HepG2 (cell line): Measurements from ENCODE around the gene TPX2. TPM values are rescaled to one million over a fixed set of nuclear protein-coding genes. Genes with fewer than 3 reads are reported as not detected.

ENCODE experiments used
- ASH2L ChIP-seq: fragments of 300-600, 200-600 bp; sonication (generic); IDR thresholded peaks from 2 replicates; pipeline ENCODE4 v1.7.0; 2017; ENCODE audit warnings: low read depth, mild to moderate bottlenecking, moderate library complexity, mixed read lengths, low read length; ENCODE audit not compliant: insufficient read length
- BHLHE40 ChIP-seq: IDR thresholded peaks from 2 replicates; pipeline ENCODE4 v1.6.1; 2011; ENCODE audit warnings: low read length, improper control_type of control experiment
- CEBPG ChIP-seq: IDR thresholded peaks from 2 replicates; pipeline ENCODE4 v1.6.1; 2016
- EHMT2 ChIP-seq: fragments of 200-600 bp; sonication (generic); IDR thresholded peaks from 2 replicates; pipeline ENCODE4 v1.7.0; 2017; ENCODE audit warnings: antibody characterized with exemption, low read depth, low read length, borderline replicate concordance
- EP300 ChIP-seq, 3 experiments: sonication (generic) in 1 of 3; formaldehyde crosslinking in 1 of 3; IDR thresholded peaks; 2 replicates each; pipeline versions ENCODE4 v1.5.1 to v1.6.1; 2011 to 2020; ENCODE audit warnings: low read depth in 2 of 3, low read length in 2 of 3, borderline replicate concordance in 1 of 3, improper control_type of control experiment in 1 of 3, mild to moderate bottlenecking in 1 of 3, missing genetic modification reagents in 1 of 3, moderate library complexity in 1 of 3
- KAT8 ChIP-seq: IDR thresholded peaks from 2 replicates; pipeline ENCODE4 v1.6.1; 2016; ENCODE audit warnings: missing genetic modification reagents, missing compliant biosample characterization
- KDM2A ChIP-seq: sonication (generic); formaldehyde crosslinking; IDR thresholded peaks from 2 replicates; pipeline ENCODE4 v1.4.0; 2020; ENCODE audit warnings: low read depth, missing genetic modification reagents, borderline replicate concordance
- MED1 ChIP-seq: sonication (generic); formaldehyde crosslinking; IDR thresholded peaks from 2 replicates; pipeline ENCODE4 v1.4.0; 2020; ENCODE audit warnings: missing genetic modification reagents
- MTA1 ChIP-seq: sonication (generic); formaldehyde crosslinking; IDR thresholded peaks from 2 replicates; pipeline ENCODE4 v1.4.0; 2020; ENCODE audit warnings: missing genetic modification reagents, mild to moderate bottlenecking, borderline replicate concordance
- NCOR1 ChIP-seq: fragments of 200-600 bp; sonication (generic); IDR thresholded peaks from 2 replicates; pipeline ENCODE4 v1.7.0; 2017; ENCODE audit warnings: antibody characterized with exemption, low read length, borderline replicate concordance
- RFX1 ChIP-seq: fragments of 450-650 bp; IDR thresholded peaks from 2 replicates; pipeline ENCODE4 v1.6.1; 2017
- ZFP36L1 ChIP-seq: sonication (generic); formaldehyde crosslinking; IDR thresholded peaks from 2 replicates; pipeline ENCODE4 v1.8.0; 2022; ENCODE audit warnings: mild to moderate bottlenecking, missing genetic modification reagents, moderate library complexity
- ZFP36L2 ChIP-seq: sonication (generic); formaldehyde crosslinking; IDR thresholded peaks from 2 replicates; pipeline ENCODE4 v1.4.0; 2020; ENCODE audit warnings: missing genetic modification reagents
- ZNF44 ChIP-seq: sonication (generic); formaldehyde crosslinking; IDR thresholded peaks from 2 replicates; pipeline ENCODE4 v1.5.1; 2020; ENCODE audit warnings: mild to moderate bottlenecking, missing genetic modification reagents
- ZNF644 ChIP-seq: IDR thresholded peaks from 2 replicates; pipeline ENCODE4 v1.6.1; 2016; ENCODE audit warnings: low read depth
- ZNF891 ChIP-seq: sonication (generic); formaldehyde crosslinking; IDR thresholded peaks from 2 replicates; pipeline ENCODE4 v1.5.0; 2020; ENCODE audit warnings: mild to moderate bottlenecking, missing genetic modification reagents
- polyA plus RNA-seq, 8 experiments: library from polyadenylated mRNA; depleted of rRNA in 3 of 8; stranded (reverse) in 7 of 8; unstranded in 1 of 8; fragments of >200 nt; fragmentation: Illumina TruSeq in 4 of 8; extraction: Trizol in 4 of 8; gene quantifications; 2 replicates each; pipeline versions ENCODE4 v1.2.1 to v1.2.3, GENCODE V29; 2011 to 2016; ENCODE audit warnings: low read depth in 4 of 8, missing spikeins in 1 of 8, mixed read lengths in 1 of 8; ENCODE audit not compliant: insufficient read depth in 1 of 8
- total RNA-seq, 5 experiments: library from RNA; depleted of rRNA; stranded (reverse); fragments of >200 nt; fragmentation: Illumina TruSeq; extraction: Trizol; gene quantifications; 2 replicates each; pipeline ENCODE4 v1.2.3, GENCODE V29; 2016; ENCODE audit warnings: low read depth in 1 of 5
- TF ChIP-seq, protein P1 (sequence below): sonication (generic); formaldehyde crosslinking; IDR thresholded peaks from 2 replicates; pipeline ENCODE4 v1.4.0; 2020; ENCODE audit warnings: missing genetic modification reagents
- TF ChIP-seq, protein P2 (sequence below): sonication (generic); formaldehyde crosslinking; IDR thresholded peaks from 2 replicates; pipeline ENCODE4 v1.8.0; 2022; ENCODE audit warnings: mild to moderate bottlenecking, missing genetic modification reagents
- TF ChIP-seq, protein P3 (sequence below): sonication (generic); formaldehyde crosslinking; IDR thresholded peaks from 2 replicates; pipeline ENCODE4 v1.4.0; 2020; ENCODE audit warnings: missing genetic modification reagents
- TF ChIP-seq, protein P4 (sequence below): sonication (generic); formaldehyde crosslinking; IDR thresholded peaks from 2 replicates; pipeline ENCODE4 v1.4.0; 2020; ENCODE audit warnings: missing genetic modification reagents
- TF ChIP-seq, protein P5 (sequence below): sonication (generic); formaldehyde crosslinking; IDR thresholded peaks from 2 replicates; pipeline ENCODE4 v1.5.0; 2020; ENCODE audit warnings: mild to moderate bottlenecking, missing genetic modification reagents, moderate library complexity
- TF ChIP-seq, protein P6 (sequence below): sonication (generic); formaldehyde crosslinking; IDR thresholded peaks from 2 replicates; pipeline ENCODE4 v1.4.0; 2020; ENCODE audit warnings: missing genetic modification reagents

Gene TPX2
- total and polyA plus RNA-seq, 2 of the 13 experiments (the other 11 are each of a cell fraction or from before 2014, with no cell fraction given) = 34.3 to 124 TPM

DNA sequence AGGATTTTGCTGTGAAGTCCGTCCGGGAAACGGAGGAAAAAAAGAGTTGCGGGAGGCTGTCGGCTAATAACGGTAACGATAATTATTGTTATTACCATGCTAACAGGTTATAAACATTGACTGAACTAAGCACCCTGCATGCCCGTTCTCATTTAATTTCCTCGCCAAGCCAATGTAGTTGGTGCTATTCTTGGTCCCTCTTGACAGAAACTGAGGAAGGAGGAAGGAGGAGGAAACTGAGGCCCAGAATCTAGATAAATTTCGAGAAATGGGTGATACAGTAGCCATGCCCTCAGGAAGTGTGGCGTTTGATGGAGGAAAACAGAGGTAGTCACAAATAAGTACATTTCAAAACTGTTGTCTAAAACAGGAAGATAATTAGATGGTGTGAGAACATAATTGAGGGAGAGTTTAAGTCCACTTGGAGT, 474 bp downstream of the TPX2 start (continued):
- TF ChIP-seq, protein P1, sequence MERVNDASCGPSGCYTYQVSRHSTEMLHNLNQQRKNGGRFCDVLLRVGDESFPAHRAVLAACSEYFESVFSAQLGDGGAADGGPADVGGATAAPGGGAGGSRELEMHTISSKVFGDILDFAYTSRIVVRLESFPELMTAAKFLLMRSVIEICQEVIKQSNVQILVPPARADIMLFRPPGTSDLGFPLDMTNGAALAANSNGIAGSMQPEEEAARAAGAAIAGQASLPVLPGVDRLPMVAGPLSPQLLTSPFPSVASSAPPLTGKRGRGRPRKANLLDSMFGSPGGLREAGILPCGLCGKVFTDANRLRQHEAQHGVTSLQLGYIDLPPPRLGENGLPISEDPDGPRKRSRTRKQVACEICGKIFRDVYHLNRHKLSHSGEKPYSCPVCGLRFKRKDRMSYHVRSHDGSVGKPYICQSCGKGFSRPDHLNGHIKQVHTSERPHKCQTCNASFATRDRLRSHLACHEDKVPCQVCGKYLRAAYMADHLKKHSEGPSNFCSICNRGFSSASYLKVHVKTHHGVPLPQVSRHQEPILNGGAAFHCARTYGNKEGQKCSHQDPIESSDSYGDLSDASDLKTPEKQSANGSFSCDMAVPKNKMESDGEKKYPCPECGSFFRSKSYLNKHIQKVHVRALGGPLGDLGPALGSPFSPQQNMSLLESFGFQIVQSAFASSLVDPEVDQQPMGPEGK (CRISPR knock-in tag) = no peak; the same call in 1 of the 2 replicates
- TF ChIP-seq, protein P2, sequence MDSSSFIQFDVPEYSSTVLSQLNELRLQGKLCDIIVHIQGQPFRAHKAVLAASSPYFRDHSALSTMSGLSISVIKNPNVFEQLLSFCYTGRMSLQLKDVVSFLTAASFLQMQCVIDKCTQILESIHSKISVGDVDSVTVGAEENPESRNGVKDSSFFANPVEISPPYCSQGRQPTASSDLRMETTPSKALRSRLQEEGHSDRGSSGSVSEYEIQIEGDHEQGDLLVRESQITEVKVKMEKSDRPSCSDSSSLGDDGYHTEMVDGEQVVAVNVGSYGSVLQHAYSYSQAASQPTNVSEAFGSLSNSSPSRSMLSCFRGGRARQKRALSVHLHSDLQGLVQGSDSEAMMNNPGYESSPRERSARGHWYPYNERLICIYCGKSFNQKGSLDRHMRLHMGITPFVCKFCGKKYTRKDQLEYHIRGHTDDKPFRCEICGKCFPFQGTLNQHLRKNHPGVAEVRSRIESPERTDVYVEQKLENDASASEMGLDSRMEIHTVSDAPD (CRISPR knock-in tag) = no peak
- TF ChIP-seq KDM2A (CRISPR knock-in tag) (no peak), ZFP36L1 (CRISPR knock-in tag) (no peak), NCOR1 (0 out of 2 replicates have a peak, but pooled peaks have one; percentile 11), CEBPG (CRISPR knock-in tag) (no peak), ZFP36L2 (CRISPR knock-in tag) (no peak), BHLHE40 (no peak), MTA1 (no peak), ZNF44 (CRISPR knock-in tag) (no peak; the same call in 1 of the 2 replicates), ASH2L (peak; percentile 13), KAT8 (no peak), EHMT2 (no peak), ZNF891 (CRISPR knock-in tag) (no peak), RFX1 (no peak), MED1 (CRISPR knock-in tag) (no peak), EP300 (IDR thresholded peaks at IDR 0.05; ENCODE audit: low read depth in 2 of 2, low read length in 2 of 2) (no peak), EP300 (CRISPR knock-in tag; IDR thresholded peaks at IDR 0.05; ENCODE audit: borderline replicate concordance) (no peak), ZNF644 (no peak)
- TF ChIP-seq, protein P3, sequence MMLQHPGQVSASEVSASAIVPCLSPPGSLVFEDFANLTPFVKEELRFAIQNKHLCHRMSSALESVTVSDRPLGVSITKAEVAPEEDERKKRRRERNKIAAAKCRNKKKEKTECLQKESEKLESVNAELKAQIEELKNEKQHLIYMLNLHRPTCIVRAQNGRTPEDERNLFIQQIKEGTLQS = no peak
- TF ChIP-seq, protein P4, sequence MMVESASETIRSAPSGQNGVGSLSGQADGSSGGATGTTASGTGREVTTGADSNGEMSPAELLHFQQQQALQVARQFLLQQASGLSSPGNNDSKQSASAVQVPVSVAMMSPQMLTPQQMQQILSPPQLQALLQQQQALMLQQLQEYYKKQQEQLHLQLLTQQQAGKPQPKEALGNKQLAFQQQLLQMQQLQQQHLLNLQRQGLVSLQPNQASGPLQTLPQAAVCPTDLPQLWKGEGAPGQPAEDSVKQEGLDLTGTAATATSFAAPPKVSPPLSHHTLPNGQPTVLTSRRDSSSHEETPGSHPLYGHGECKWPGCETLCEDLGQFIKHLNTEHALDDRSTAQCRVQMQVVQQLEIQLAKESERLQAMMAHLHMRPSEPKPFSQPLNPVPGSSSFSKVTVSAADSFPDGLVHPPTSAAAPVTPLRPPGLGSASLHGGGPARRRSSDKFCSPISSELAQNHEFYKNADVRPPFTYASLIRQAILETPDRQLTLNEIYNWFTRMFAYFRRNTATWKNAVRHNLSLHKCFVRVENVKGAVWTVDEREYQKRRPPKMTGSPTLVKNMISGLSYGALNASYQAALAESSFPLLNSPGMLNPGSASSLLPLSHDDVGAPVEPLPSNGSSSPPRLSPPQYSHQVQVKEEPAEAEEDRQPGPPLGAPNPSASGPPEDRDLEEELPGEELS (CRISPR knock-in tag) = no peak
- TF ChIP-seq, protein P5, sequence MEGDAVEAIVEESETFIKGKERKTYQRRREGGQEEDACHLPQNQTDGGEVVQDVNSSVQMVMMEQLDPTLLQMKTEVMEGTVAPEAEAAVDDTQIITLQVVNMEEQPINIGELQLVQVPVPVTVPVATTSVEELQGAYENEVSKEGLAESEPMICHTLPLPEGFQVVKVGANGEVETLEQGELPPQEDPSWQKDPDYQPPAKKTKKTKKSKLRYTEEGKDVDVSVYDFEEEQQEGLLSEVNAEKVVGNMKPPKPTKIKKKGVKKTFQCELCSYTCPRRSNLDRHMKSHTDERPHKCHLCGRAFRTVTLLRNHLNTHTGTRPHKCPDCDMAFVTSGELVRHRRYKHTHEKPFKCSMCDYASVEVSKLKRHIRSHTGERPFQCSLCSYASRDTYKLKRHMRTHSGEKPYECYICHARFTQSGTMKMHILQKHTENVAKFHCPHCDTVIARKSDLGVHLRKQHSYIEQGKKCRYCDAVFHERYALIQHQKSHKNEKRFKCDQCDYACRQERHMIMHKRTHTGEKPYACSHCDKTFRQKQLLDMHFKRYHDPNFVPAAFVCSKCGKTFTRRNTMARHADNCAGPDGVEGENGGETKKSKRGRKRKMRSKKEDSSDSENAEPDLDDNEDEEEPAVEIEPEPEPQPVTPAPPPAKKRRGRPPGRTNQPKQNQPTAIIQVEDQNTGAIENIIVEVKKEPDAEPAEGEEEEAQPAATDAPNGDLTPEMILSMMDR = no peak
- TF ChIP-seq, protein P6, sequence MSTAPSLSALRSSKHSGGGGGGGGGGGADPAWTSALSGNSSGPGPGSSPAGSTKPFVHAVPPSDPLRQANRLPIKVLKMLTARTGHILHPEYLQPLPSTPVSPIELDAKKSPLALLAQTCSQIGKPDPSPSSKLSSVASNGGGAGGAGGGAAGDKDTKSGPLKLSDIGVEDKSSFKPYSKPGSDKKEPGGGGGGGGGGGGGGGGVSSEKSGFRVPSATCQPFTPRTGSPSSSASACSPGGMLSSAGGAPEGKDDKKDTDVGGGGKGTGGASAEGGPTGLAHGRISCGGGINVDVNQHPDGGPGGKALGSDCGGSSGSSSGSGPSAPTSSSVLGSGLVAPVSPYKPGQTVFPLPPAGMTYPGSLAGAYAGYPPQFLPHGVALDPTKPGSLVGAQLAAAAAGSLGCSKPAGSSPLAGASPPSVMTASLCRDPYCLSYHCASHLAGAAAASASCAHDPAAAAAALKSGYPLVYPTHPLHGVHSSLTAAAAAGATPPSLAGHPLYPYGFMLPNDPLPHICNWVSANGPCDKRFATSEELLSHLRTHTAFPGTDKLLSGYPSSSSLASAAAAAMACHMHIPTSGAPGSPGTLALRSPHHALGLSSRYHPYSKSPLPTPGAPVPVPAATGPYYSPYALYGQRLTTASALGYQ (CRISPR knock-in tag) = no peak
